Esophagus squamous epithelium (tissue), 5 donors: ENCODE data around the gene MAMDC4. TPM values are rescaled to one million over a fixed set of nuclear protein-coding genes. Genes with fewer than 3 reads are reported as not detected.

Experiments
- DNase-seq: peaks from one replicate; lab custom pipeline; 2025; lab: John Stamatoyannopoulos, UW
- H3K27ac ChIP-seq, 4 donors: fragments of 200-600 bp; sonication (generic); one replicate each; pipeline ENCODE4 v1.5.1; 2016 to 2019; ENCODE audit warnings: mild to moderate bottlenecking in 1 of 4
- H3K27me3 ChIP-seq, 4 donors: fragments of 200-600 bp; sonication (generic); 1 replicate in 3 of 4; 2 replicates in 1 of 4; pipeline versions ENCODE4 v1.5.1 to v1.6.0; 2017 to 2021; ENCODE audit warnings: antibody characterized with exemption in 1 of 4
- H3K36me3 ChIP-seq, 3 donors: fragments of 200-600 bp; sonication (generic); one replicate each; pipeline ENCODE4 v1.5.1; 2016 to 2019
- H3K4me1 ChIP-seq, 3 donors: fragments of 200-600 bp; sonication (generic); one replicate each; pipeline ENCODE4 v1.5.1; 2017 to 2019
- H3K4me3 ChIP-seq, 4 donors: fragments of 200-600 bp; sonication (generic); 1 replicate in 3 of 4; 2 replicates in 1 of 4; pipeline ENCODE4 v1.5.1; 2016 to 2019; ENCODE audit warnings: mild to moderate bottlenecking in 2 of 4, moderate library complexity in 1 of 4
- H3K9me3 ChIP-seq, 3 donors: fragments of 200-600 bp; sonication (generic); one replicate each; pipeline ENCODE4 v1.5.1; 2016 to 2019
- CTCF ChIP-seq, 6 experiments: fragments of 450-650 bp in 4 of 6; fragments of 200-600 bp in 2 of 6; sonication (generic) in 2 of 6; IDR thresholded peaks; one replicate each; pipeline ENCODE4 v1.5.1; 2016 to 2019; ENCODE audit warnings: antibody characterized with exemption in 6 of 6, mild to moderate bottlenecking in 4 of 6, moderate library complexity in 4 of 6
- POLR2A ChIP-seq, 4 donors: fragments of 450-650 bp; IDR thresholded peaks; one replicate each; pipeline ENCODE4 v1.6.1; 2017; ENCODE audit warnings: antibody characterized with exemption in 4 of 4, mild to moderate bottlenecking in 4 of 4, moderate library complexity in 3 of 4
- WGBS, 2 donors: methylation state at CpG; one replicate each; pipeline ENCODE4 v1.1.5; 2018; 5-methylcytosine and 5-hydroxymethylcytosine counted together
- intact Hi-C: fragments of 100-400 bp; cut with DNase I; formaldehyde crosslinking; loops from one replicate; pipeline ENCODE4 v1.15.0; 2022
- total RNA-seq, 4 donors: library from RNA; depleted of rRNA; stranded (reverse); fragments of >200 nt; gene quantifications; one replicate each; pipeline ENCODE4 v1.1.0, GENCODE V29; 2016
- donor health status: DM: yes; HTN: yes; CAD: no.

MAMDC4 gene
- total RNA-seq, 4 donors from 2014 or later, result 1.8 to 2.9 (median 2.7) TPM

GRCh38 chr9:136854113-136854841, 2.1 kb downstream of the MAMDC4 start:
- DNase-seq, result no peak
- 52 to 76% methylated on average over 5 to 11 of the region's 30 CpGs for WGBS, 2 donors
- TF ChIP-seq CTCF (IDR thresholded peaks at IDR 0.05) (no peak), POLR2A (IDR thresholded peaks at IDR 0.05) (no peak)
- Histone ChIP-seq H3K36me3 (peaks cover 0 to 18% (median 5%) of the 10 kb centered on the region in 3 donors), H3K4me1 (peaks cover 24 to 50% (median 29%) of the 10 kb centered on the region in 3 donors), H3K9me3 (no peaks in the 10 kb centered on the region), H3K4me3 (no peak overlapping the region), H3K27me3 (no peaks in the 10 kb centered on the region), H3K27ac (no peak overlapping the region)
- intact Hi-C loops, result loop anchor here (10.0 kb wide), 1 partner anchor 91 kb away; the partner anchor contains the start of genes C8G and FBXW5

- no peak overlapping the region for H3K27ac ChIP-seq
- DNase-seq, result no peak
Observed at GRCh38 chr9:136854842-136855460, 2.8 kb downstream of the MAMDC4 start.

GRCh38 chr9:136855461-136856078, 3.4 kb downstream of the MAMDC4 start:
- H3K27ac ChIP-seq, result no peak overlapping the region
- WGBS, 2 donors, result no CpG with 5 or more reads among the region's 26 CpGs
- no peak for DNase-seq
- H3K4me1 ChIP-seq, result peaks cover 21 to 52% (median 24%) of the 10 kb centered on the region in 3 donors
- H3K27me3 ChIP-seq, result no peaks in the 10 kb centered on the region
- intact Hi-C loops, result loop anchor here (10.0 kb wide), 1 partner anchor 89 kb away; the partner anchor contains the start of genes C8G and FBXW5
- no peak for TF ChIP-seq POLR2A (IDR thresholded peaks at IDR 0.05)
- no peak for TF ChIP-seq CTCF (IDR thresholded peaks at IDR 0.05)
- peaks cover 0 to 22% (median 5%) of the 10 kb centered on the region in 3 donors for H3K36me3 ChIP-seq
- H3K4me3 ChIP-seq, result no peak overlapping the region
- no peaks in the 10 kb centered on the region for H3K9me3 ChIP-seq

More at GRCh38 chr9:136854842-136855460, 2.8 kb downstream of the MAMDC4 start:
- 50% methylated on average over 2 of the region's 23 CpGs; no CpG with 5 or more reads in 1 of the 2 donors for WGBS, 2 donors
- H3K4me1 ChIP-seq, result peaks cover 26 to 52% (median 30%) of the 10 kb centered on the region in 3 donors
- H3K9me3 ChIP-seq, result no peaks in the 10 kb centered on the region
- no peaks in the 10 kb centered on the region for H3K27me3 ChIP-seq
- H3K4me3 ChIP-seq, result no peak overlapping the region
- peaks cover 0 to 22% (median 5%) of the 10 kb centered on the region in 3 donors for H3K36me3 ChIP-seq
- intact Hi-C loops, result loop anchor here (10.0 kb wide), 1 partner anchor 90 kb away; the partner anchor contains the start of genes C8G and FBXW5
- TF ChIP-seq POLR2A (IDR thresholded peaks at IDR 0.05) (no peak), CTCF (IDR thresholded peaks at IDR 0.05) (no peak)

- Histone ChIP-seq H3K27me3 (no peaks in the 10 kb centered on the region), H3K4me1 (peaks cover 20 to 52% (median 21%) of the 10 kb centered on the region in 3 donors), H3K27ac (no peak overlapping the region), H3K9me3 (no peaks in the 10 kb centered on the region), H3K36me3 (peaks cover 3 to 22% (median 4%) of the 10 kb centered on the region in 3 donors), H3K4me3 (no peak overlapping the region)
- intact Hi-C loops, result loop anchor here (10.0 kb wide), 1 partner anchor 89 kb away; the partner anchor contains the start of genes C8G and FBXW5
- DNase-seq, result no peak
- 78 to 87% methylated on average over 7 to 8 of the region's 15 CpGs for WGBS, 2 donors
- TF ChIP-seq POLR2A (IDR thresholded peaks at IDR 0.05) (no peak), CTCF (IDR thresholded peaks at IDR 0.05) (no peak)
Observed at GRCh38 chr9:136856079-136856476, 3.9 kb downstream of the MAMDC4 start.
